ENCODE data around the gene KRTAP2-3. TPM values are rescaled to one million over a fixed set of nuclear protein-coding genes. Genes with fewer than 3 reads are reported as not detected.

Gene KRTAP2-3
- total RNA-seq, 1 experiment from 2014 or later: 6.3 TPM

- ATAC-seq (no peak), DNase-seq (ENCODE audit: low read depth, low spot score) (no peak)
- intact Hi-C loops (cut with micrococcal nuclease): no loop called here
- Histone ChIP-seq H3K9me3 (ENCODE audit: control insufficient read depth in 1 of 2, insufficient read depth in 1 of 2, low read depth in 1 of 2, low read length in 2 of 2) (peaks cover 0 to 9% of the 10 kb centered on the region in 2 experiments; a peak in 1 of 4 replicates), H3K4me3 (replicated peaks in 1 of 2; ENCODE audit: low read depth in 1 of 2, low read length in 2 of 2) (no peak within 1 kb of the TSS), H2AFZ (ENCODE audit: low read depth, low read length, poor library complexity, severe bottlenecking) (peak within 1 kb of the TSS; percentile 17), H3K4me1 (ENCODE audit: control insufficient read depth in 1 of 2, insufficient read depth in 2 of 2, low read length in 2 of 2) (no peaks in the 10 kb centered on the region), H3K4me2 (ENCODE audit: low read length) (no peak within 1 kb of the TSS), H3K27me3 (ENCODE audit: insufficient read depth, low read length) (no peaks in the 10 kb centered on the region), H3K36me3 (ENCODE audit: control insufficient read depth in 1 of 2, insufficient read depth in 2 of 2, low read length in 2 of 2) (no peaks in the 10 kb centered on the region; a peak in 1 of 4 replicates), H3K9ac (ENCODE audit: low read length) (no peak within 1 kb of the TSS), H3K27ac (ENCODE audit: low read depth, low read length) (no peak within 1 kb of the TSS), H4K20me1 (ENCODE audit: insufficient read depth) (no peaks in the 10 kb centered on the region), H3K79me2 (ENCODE audit: insufficient read depth, low read length) (no peaks in the 10 kb centered on the region), H3K9me2 (ENCODE audit: insufficient read depth) (no peaks in the 10 kb centered on the region)
- no peak for TF ChIP-seq TCF7L2 (IDR thresholded peaks at IDR 0.05; ENCODE audit: borderline replicate concordance, extremely low read depth, insufficient read depth, insufficient read length)
- TF ChIP-seq SRF (IDR thresholded peaks at IDR 0.05; ENCODE audit: low read depth): no peak
- TF ChIP-seq ZFX (IDR thresholded peaks at IDR 0.05): no peak
- TF ChIP-seq ATF3 (IDR thresholded peaks at IDR 0.05): no peak
- TF ChIP-seq FOSL1 (IDR thresholded peaks at IDR 0.05; ENCODE audit: low read depth): no peak
- no peak for TF ChIP-seq EGR1 (IDR thresholded peaks at IDR 0.05; ENCODE audit: low read depth)
- no peak for TF ChIP-seq POLR2AphosphoS5 (IDR thresholded peaks at IDR 0.05; ENCODE audit: low read depth, low read length)
- no peak for TF ChIP-seq EZH2phosphoT487 (IDR thresholded peaks at IDR 0.05; ENCODE audit: borderline replicate concordance)
- TF ChIP-seq REST (IDR thresholded peaks at IDR 0.05; ENCODE audit: low read depth): no peak
- no peak for TF ChIP-seq EZH2 (IDR thresholded peaks at IDR 0.05)
- TF ChIP-seq MAX (IDR thresholded peaks at IDR 0.05): no peak
- TF ChIP-seq POLR2A (IDR thresholded peaks at IDR 0.05; ENCODE audit: borderline replicate concordance, extremely low read depth, insufficient read depth, insufficient read length): no peak
- TF ChIP-seq RAD21 (IDR thresholded peaks at IDR 0.05; ENCODE audit: low read depth): no peak
- no TSS peak for BruUV-seq (replicated peaks)
- ChIA-PET POLR2A (no interaction called here), CTCF (no interaction called here), RAD21 (ENCODE audit: low non-redundant PET in 1 of 2, low total read pairs in 2 of 2, uncharacterized antibody in 2 of 2, unreplicated experiment in 2 of 2) (no interaction called here)
These were observed 33.0 kb downstream of the KRTAP2-3 start, which contains the start of gene KRTAP1-5 for GRCh38 chr17:41026715-41027471. KRTAP1-5 (minus strand) TSS chr17:41027208; CDS start chr17:41027155, 53 bp downstream.

All from HCT116 (cell line).